ENCODE measurements around the gene GNPTG. TPM values are rescaled to one million over a fixed set of nuclear protein-coding genes. Genes with fewer than 3 reads are reported as not detected.

The GNPTG gene
- polyA plus RNA-seq (2013) = 30.9 TPM

DNA sequence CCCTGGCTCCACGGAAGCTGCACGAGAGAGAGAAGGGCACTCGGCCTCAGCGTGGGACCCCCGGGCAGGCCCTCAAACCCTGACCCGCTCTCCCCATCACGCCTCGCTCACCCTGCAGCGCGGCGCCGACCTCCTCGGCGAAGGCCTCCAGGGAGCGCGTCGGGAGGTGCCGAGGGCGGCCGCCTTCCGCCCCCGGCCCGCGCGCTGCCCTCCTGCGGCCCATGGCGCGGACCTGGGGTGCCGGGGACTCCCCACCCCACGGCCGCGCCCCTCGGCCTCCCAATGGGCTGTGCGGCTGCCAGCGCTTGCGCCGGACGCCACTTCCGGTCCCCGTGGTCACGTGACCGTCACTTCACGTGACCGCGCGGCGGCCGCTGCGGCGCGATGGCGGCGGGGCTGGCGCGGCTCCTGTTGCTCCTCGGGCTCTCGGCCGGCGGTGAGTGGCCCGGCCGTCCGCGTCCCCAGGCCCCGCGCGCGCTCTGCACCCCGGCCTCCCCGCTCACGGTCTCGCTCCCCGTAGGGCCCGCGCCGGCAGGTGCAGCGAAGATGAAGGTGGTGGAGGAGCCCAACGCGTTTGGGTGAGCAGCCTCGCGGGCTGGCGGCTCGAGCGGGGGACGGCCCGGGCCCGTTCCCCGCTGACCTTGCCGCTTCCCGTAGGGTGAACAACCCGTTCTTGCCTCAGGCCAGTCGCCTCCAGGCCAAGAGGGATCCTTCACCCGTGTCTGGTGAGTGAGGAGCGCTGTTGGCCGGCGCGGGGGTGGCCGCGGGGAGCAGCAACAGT is at the start of gene GNPTG, which contains the start of gene TSR3:
Gene GNPTG, plus strand, starts transcription at position 350 of the 781 bp plus-strand sequence. Its CDS starts 35 bp downstream, at position 385.
Gene TSR3, minus strand, starts transcription at position 297 of the 781 bp plus-strand sequence. Its CDS starts 74 bp downstream, at position 223.
- H3K4me3 ChIP-seq (ENCODE audit: control insufficient read depth in 1 of 7, extremely low read depth in 1 of 7, insufficient read depth in 4 of 7, low read depth in 2 of 7, low read length in 6 of 7) = peak within 1 kb of the TSS; percentile 78 to 99 (median 92)
- H3K36me3 ChIP-seq (ENCODE audit: control insufficient read depth in 4 of 4, insufficient read depth in 4 of 4, low read length in 3 of 4) = peaks cover 2 to 30% (median 18%) of the 10 kb centered on the region in 4 experiments
- H3K9me3 ChIP-seq (ENCODE audit: control extremely low read depth in 1 of 5, control insufficient read depth in 4 of 5, insufficient read depth in 2 of 5, low read depth in 1 of 5, low read length in 4 of 5) = no peaks in the 10 kb centered on the region
- under 1% methylated on average over 65 of the region's 98 CpGs for WGBS (ENCODE audit: insufficient coverage)
- H3K27ac ChIP-seq (ENCODE audit: insufficient read depth in 1 of 2, low read depth in 1 of 2, low read length in 2 of 2, poor library complexity in 1 of 2, severe bottlenecking in 2 of 2) = peak within 1 kb of the TSS; percentile 33 to 73
- CTCF ChIA-PET = interaction anchor here (1.6 kb wide), 1 partner anchor 14 kb away, joined by 7 read pairs; no protein-coding TSS in a partner anchor
- no peaks in the 10 kb centered on the region for H3K27me3 ChIP-seq (replicated peaks in 2 of 5; ENCODE audit: control insufficient read depth in 4 of 5, insufficient read depth in 5 of 5, low read length in 4 of 5)
- DNase-seq = peak; percentile 83 to 91 (median 83)
- POLR2A ChIA-PET = no interaction called here
- H3K4me1 ChIP-seq (ENCODE audit: control extremely low read depth in 1 of 4, control insufficient read depth in 4 of 4, insufficient read depth in 4 of 4, low read length in 3 of 4) = peaks cover 9 to 29% (median 21%) of the 10 kb centered on the region in 4 experiments

DNA sequence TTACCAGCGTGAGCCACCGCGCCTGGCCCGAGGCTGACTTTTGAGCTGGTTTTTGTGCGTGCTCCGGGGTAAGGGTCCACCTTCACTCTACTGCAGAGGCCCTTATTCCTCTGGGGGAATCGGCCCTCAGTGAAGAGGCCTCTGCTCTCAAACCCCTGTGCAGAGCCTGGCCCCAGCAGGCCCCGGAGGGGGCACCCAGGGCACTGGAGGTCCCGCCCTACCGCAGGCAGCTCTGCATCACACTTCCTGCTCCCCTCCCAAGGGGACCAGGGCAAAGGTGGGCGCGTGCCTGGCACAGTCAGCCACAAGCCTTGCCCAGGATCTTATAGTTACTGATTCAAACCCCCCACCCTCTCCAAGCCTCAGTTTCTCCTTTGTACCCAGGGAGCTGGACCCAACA is 45.9 kb upstream of the GNPTG start:
- 65% methylated on average over 12 of the region's 12 CpGs for WGBS (ENCODE audit: insufficient coverage)
- Histone ChIP-seq H3K36me3 (ENCODE audit: control insufficient read depth in 4 of 4, insufficient read depth in 4 of 4, low read length in 3 of 4) (no peaks in the 10 kb centered on the region), H3K4me3 (ENCODE audit: control insufficient read depth in 1 of 7, extremely low read depth in 1 of 7, insufficient read depth in 4 of 7, low read depth in 2 of 7, low read length in 6 of 7) (no peak overlapping the region), H3K9me3 (ENCODE audit: control extremely low read depth in 1 of 5, control insufficient read depth in 4 of 5, insufficient read depth in 2 of 5, low read depth in 1 of 5, low read length in 4 of 5) (no peaks in the 10 kb centered on the region), H3K27me3 (replicated peaks in 2 of 5; ENCODE audit: control insufficient read depth in 4 of 5, insufficient read depth in 5 of 5, low read length in 4 of 5) (peaks cover 0 to 3% (median 0%) of the 10 kb centered on the region in 5 experiments), H3K4me1 (ENCODE audit: control extremely low read depth in 1 of 4, control insufficient read depth in 4 of 4, insufficient read depth in 4 of 4, low read length in 3 of 4) (peaks cover 8 to 20% (median 14%) of the 10 kb centered on the region in 4 experiments), H3K27ac (ENCODE audit: insufficient read depth in 1 of 2, low read depth in 1 of 2, low read length in 2 of 2, poor library complexity in 1 of 2, severe bottlenecking in 2 of 2) (no peak overlapping the region)
- ChIA-PET CTCF (interaction anchor here (1.0 kb wide), 1 partner anchor 9 kb away, joined by 5 read pairs; no protein-coding TSS in a partner anchor), POLR2A (no interaction called here)
- no peak for DNase-seq

DNA sequence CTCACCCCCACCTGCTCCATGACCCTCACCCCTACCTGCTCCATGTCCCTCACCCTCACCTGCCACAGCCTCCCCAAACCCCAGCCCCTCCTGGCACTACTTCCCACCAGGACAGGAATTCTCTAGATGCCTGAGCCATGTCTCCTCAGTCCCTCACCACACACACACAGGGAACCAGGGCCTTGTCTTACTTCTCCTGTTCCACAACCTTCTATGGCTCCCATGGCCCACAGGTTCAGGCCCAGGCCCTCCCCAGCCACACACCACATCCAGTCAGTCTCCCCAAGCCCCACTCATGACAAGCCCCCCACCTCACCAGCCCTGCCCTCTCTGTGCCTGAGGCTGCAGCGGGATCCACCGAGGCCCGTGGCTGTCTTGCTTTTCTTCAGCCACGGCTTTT is 45.4 kb upstream of the GNPTG start:
- POLR2A ChIA-PET = no interaction called here
- Histone ChIP-seq H3K4me1 (ENCODE audit: control extremely low read depth in 1 of 4, control insufficient read depth in 4 of 4, insufficient read depth in 4 of 4, low read length in 3 of 4) (peaks cover 13 to 20% (median 16%) of the 10 kb centered on the region in 4 experiments), H3K4me3 (ENCODE audit: control insufficient read depth in 1 of 7, extremely low read depth in 1 of 7, insufficient read depth in 4 of 7, low read depth in 2 of 7, low read length in 6 of 7) (no peak overlapping the region), H3K9me3 (ENCODE audit: control extremely low read depth in 1 of 5, control insufficient read depth in 4 of 5, insufficient read depth in 2 of 5, low read depth in 1 of 5, low read length in 4 of 5) (no peaks in the 10 kb centered on the region), H3K27ac (ENCODE audit: insufficient read depth in 1 of 2, low read depth in 1 of 2, low read length in 2 of 2, poor library complexity in 1 of 2, severe bottlenecking in 2 of 2) (no peak overlapping the region), H3K36me3 (ENCODE audit: control insufficient read depth in 4 of 4, insufficient read depth in 4 of 4, low read length in 3 of 4) (peaks cover 0 to 3% (median 0%) of the 10 kb centered on the region in 4 experiments), H3K27me3 (replicated peaks in 2 of 5; ENCODE audit: control insufficient read depth in 4 of 5, insufficient read depth in 5 of 5, low read length in 4 of 5) (peaks cover 0 to under 1% (median 0%) of the 10 kb centered on the region in 5 experiments)
- no peak for DNase-seq
- 75% methylated on average over 4 of the region's 4 CpGs for WGBS (ENCODE audit: insufficient coverage)
- CTCF ChIA-PET = no interaction called here

- CTCF ChIA-PET = no interaction called here
- Histone ChIP-seq H3K4me3 (ENCODE audit: control insufficient read depth in 1 of 7, extremely low read depth in 1 of 7, insufficient read depth in 4 of 7, low read depth in 2 of 7, low read length in 6 of 7) (peak overlapping the region; percentile 28 to 98 (median 73)), H3K4me1 (ENCODE audit: control extremely low read depth in 1 of 4, control insufficient read depth in 4 of 4, insufficient read depth in 4 of 4, low read length in 3 of 4) (peaks cover 13 to 38% (median 29%) of the 10 kb centered on the region in 4 experiments), H3K27ac (ENCODE audit: insufficient read depth in 1 of 2, low read depth in 1 of 2, low read length in 2 of 2, poor library complexity in 1 of 2, severe bottlenecking in 2 of 2) (peak overlapping the region; percentile 100), H3K27me3 (replicated peaks in 2 of 5; ENCODE audit: control insufficient read depth in 4 of 5, insufficient read depth in 5 of 5, low read length in 4 of 5) (no peaks in the 10 kb centered on the region), H3K36me3 (ENCODE audit: control insufficient read depth in 4 of 4, insufficient read depth in 4 of 4, low read length in 3 of 4) (peaks cover 2 to 21% (median 8%) of the 10 kb centered on the region in 4 experiments), H3K9me3 (ENCODE audit: control extremely low read depth in 1 of 5, control insufficient read depth in 4 of 5, insufficient read depth in 2 of 5, low read depth in 1 of 5, low read length in 4 of 5) (no peaks in the 10 kb centered on the region)
- POLR2A ChIA-PET = interaction anchor here (0.6 to 1.0 kb wide), 3 partner anchors 16 to 664 kb away, joined by 3 to 5 read pairs (median 4); partner anchors contain the start of gene TBL3
- peak; percentile 76 to 89 (median 80) for DNase-seq
- 11% methylated on average over 16 of the region's 43 CpGs for WGBS (ENCODE audit: insufficient coverage)
These were observed 43.4 kb upstream of the GNPTG start for GRCh38 chr16:1308036-1308976.

DNA sequence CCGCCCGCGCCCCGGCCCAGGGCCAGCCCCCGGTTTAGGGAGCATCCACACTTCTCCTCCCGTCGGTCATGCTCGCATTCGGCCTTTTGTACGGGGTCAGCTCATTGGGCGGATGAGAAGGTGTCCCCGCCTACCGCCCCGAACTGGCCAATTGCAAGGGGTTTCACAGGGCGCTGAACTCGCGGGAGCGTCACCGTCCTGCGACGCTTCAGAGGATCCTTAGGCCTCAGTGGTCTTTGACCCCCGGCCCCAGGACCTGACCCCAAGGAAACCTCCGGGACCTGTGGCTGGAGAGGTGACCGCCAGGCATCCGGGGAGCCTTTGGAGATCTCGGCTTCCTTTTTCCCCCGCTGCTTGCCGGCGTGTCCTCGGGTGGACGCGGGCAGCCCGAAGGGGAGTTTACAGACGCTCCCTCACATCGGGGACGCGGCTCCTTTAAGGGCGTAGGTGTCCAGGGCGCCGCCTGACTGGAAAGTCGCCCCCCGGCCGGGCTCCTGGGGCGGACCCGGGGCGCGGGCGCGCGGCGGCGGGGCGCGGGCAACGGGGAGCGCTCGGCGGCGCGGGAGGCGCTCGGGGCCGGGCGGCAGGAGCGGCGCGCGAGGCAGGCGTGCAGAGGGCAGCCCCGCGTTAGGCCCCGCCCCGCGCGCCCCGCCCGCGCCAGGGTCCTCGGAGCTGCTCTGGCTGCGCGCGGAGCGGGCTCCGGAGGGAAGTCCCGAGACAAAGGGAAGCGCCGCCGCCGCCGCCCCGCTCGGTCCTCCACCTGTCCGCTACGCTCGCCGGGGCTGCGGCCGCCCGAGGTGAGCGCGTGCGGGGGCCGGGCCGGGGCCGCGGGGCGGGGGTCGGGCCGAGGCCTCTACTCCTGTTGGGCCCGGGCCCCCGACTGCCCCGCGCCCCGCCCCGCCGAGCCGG is 42.5 kb upstream of the GNPTG start, which contains the start of gene UBE2I:
Gene UBE2I, plus strand, starts transcription at position 660 of the 909 bp plus-strand sequence. CDS start 4,395 bp downstream, outside the sequence.
- Histone ChIP-seq H3K27ac (ENCODE audit: insufficient read depth in 1 of 2, low read depth in 1 of 2, low read length in 2 of 2, poor library complexity in 1 of 2, severe bottlenecking in 2 of 2) (peak within 1 kb of the TSS; percentile 100), H3K36me3 (ENCODE audit: control insufficient read depth in 4 of 4, insufficient read depth in 4 of 4, low read length in 3 of 4) (peaks cover 2 to 28% (median 14%) of the 10 kb centered on the region in 4 experiments), H3K4me1 (ENCODE audit: control extremely low read depth in 1 of 4, control insufficient read depth in 4 of 4, insufficient read depth in 4 of 4, low read length in 3 of 4) (peaks cover 13 to 34% (median 26%) of the 10 kb centered on the region in 4 experiments), H3K27me3 (replicated peaks in 2 of 5; ENCODE audit: control insufficient read depth in 4 of 5, insufficient read depth in 5 of 5, low read length in 4 of 5) (no peaks in the 10 kb centered on the region), H3K9me3 (ENCODE audit: control extremely low read depth in 1 of 5, control insufficient read depth in 4 of 5, insufficient read depth in 2 of 5, low read depth in 1 of 5, low read length in 4 of 5) (no peaks in the 10 kb centered on the region), H3K4me3 (ENCODE audit: control insufficient read depth in 1 of 7, extremely low read depth in 1 of 7, insufficient read depth in 4 of 7, low read depth in 2 of 7, low read length in 6 of 7) (peak within 1 kb of the TSS; percentile 73 to 98 (median 93))
- WGBS (ENCODE audit: insufficient coverage) = under 1% methylated on average over 85 of the region's 117 CpGs
- CTCF ChIA-PET = no interaction called here
- POLR2A ChIA-PET = interaction anchor here (0.6 to 1.0 kb wide), 3 partner anchors 15 to 663 kb away, joined by 3 to 5 read pairs (median 4); partner anchors contain the start of gene TBL3
- peak; percentile 98 to 99 (median 99) for DNase-seq
